Epithelial cell of esophagus (primary cell): ENCODE measurements around the gene NAIF1.

Source experiments
- DNase-seq: peaks from one replicate; pipeline ENCODE4 v3.0.0; 2010; ENCODE audit warnings: low read depth
- H3K4me3 ChIP-seq: 2 replicates; pipeline ENCODE4 v1.5.1; 2011; ENCODE audit warnings: mild to moderate bottlenecking, low read length, control low read depth
- CTCF ChIP-seq: IDR thresholded peaks from 2 replicates; pipeline ENCODE4 v1.5.1; 2011; ENCODE audit warnings: low read depth, mild to moderate bottlenecking, low read length, control low read depth, inconsistent platforms; ENCODE audit not compliant: insufficient read depth; ENCODE audit errors: missing control alignments

The NAIF1 gene

GRCh38 chr9:128061275-128061960, 5.7 kb downstream of the NAIF1 start:
- H3K4me3 ChIP-seq: no peak overlapping the region
- no peak for TF ChIP-seq CTCF
- DNase-seq: no peak

GRCh38 chr9:128059365-128059983, 7.6 kb downstream of the NAIF1 start:
- no peak for TF ChIP-seq CTCF
- DNase-seq: no peak
- H3K4me3 ChIP-seq: no peak overlapping the region

GRCh38 chr9:128057724-128058409, 9.3 kb downstream of the NAIF1 start:
- no peak for TF ChIP-seq CTCF
- H3K4me3 ChIP-seq: no peak overlapping the region
- no peak for DNase-seq

GRCh38 chr9:128056887-128057723, 10.0 kb downstream of the NAIF1 start:
- TF ChIP-seq CTCF: no peak
- H3K4me3 ChIP-seq: no peak overlapping the region
- no peak for DNase-seq

- DNase-seq: no peak
- no peak overlapping the region for H3K4me3 ChIP-seq
- no peak for TF ChIP-seq CTCF
Observed at GRCh38 chr9:128056086-128056485, 11.0 kb downstream of the NAIF1 start.

GRCh38 chr9:128055344-128056040, 11.6 kb downstream of the NAIF1 start:
- H3K4me3 ChIP-seq: no peak overlapping the region
- no peak for TF ChIP-seq CTCF
- DNase-seq: no peak
